ENCODE data around the gene RASA2. TPM values are rescaled to one million over a fixed set of nuclear protein-coding genes. Genes with fewer than 3 reads are reported as not detected.

Gene RASA2
- total and polyA plus RNA-seq, 2 experiments from 2014 or later: 6.3 to 18.0 TPM

DNA sequence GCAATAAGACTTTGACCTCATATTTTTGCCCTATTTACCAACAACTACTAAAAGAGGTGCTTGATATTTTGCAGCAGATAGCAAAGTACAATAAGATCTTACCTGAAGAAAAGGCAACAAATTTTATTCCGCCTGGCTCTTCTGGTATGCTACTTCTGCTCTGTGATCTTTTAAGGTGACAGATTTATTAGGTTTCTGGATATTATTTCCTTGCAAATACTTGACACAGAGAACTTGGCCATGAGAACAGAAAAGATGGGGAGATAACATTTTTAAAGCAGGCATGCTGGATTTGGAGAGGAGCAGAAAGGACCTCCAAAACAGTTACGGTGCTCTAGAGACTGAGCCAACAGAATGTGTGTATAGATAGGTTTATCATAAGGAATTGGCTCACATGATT lies 164.6 kb downstream of the RASA2 start:
- Histone ChIP-seq H3K4me3 (no peak overlapping the region), H3K36me3 (no peaks in the 10 kb centered on the region), H3K27ac (no peak overlapping the region), H3K9me3 (ENCODE audit: low read depth) (no peaks in the 10 kb centered on the region), H3K4me1 (ENCODE audit: low read depth) (peaks cover 19% of the 10 kb centered on the region), H3K27me3 (no peaks in the 10 kb centered on the region)
- DNase-seq (ENCODE audit: low read depth in 1 of 2, low spot score in 1 of 2): no peak
- TF ChIP-seq, protein P1, sequence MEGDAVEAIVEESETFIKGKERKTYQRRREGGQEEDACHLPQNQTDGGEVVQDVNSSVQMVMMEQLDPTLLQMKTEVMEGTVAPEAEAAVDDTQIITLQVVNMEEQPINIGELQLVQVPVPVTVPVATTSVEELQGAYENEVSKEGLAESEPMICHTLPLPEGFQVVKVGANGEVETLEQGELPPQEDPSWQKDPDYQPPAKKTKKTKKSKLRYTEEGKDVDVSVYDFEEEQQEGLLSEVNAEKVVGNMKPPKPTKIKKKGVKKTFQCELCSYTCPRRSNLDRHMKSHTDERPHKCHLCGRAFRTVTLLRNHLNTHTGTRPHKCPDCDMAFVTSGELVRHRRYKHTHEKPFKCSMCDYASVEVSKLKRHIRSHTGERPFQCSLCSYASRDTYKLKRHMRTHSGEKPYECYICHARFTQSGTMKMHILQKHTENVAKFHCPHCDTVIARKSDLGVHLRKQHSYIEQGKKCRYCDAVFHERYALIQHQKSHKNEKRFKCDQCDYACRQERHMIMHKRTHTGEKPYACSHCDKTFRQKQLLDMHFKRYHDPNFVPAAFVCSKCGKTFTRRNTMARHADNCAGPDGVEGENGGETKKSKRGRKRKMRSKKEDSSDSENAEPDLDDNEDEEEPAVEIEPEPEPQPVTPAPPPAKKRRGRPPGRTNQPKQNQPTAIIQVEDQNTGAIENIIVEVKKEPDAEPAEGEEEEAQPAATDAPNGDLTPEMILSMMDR (IDR thresholded peaks at IDR 0.05; ENCODE audit: low read depth, low read length): no peak

DNA sequence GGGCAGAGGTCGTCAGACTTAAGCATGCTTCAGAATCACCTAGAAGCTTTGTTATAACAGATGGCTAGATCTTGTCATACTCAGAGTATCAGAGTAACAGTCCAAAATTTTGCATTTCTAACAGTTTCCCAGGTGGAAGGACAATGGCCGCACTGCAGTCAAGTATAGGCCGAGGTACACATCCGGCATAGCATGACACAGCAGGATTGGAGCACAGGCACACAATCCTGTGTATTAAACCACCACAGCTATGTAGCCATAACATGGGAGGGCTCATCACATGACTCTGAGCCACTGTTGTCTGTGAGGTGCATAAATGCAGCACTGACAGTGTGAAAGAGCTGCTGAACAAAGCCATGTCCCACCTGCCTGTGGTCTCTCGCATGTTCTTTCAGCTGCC lies 165.5 kb downstream of the RASA2 start:
- no peak overlapping the region for H3K27ac ChIP-seq

DNA sequence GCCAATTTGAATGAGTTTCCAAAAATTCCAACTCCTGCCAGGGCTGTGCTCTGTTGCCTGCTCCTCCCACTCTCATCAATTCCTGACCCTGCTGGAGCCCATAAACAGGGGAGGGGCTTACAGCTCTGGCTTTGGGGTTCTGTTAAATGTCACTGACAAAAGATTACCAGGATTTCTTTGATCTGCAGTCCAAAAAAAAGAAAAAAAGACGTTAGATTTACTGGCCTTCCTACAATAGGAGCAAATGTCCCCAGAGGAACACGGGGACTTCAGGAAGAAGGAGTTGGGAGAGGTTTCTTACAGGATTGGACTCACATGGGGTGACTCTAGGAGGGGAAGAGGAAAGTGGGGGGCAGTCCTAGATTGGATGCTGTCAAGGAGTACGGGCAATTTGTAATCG lies 167.0 kb downstream of the RASA2 start:
- peak in 1 of 2 donors; percentile 41 for DNase-seq (ENCODE audit: low read depth in 1 of 2, low spot score in 1 of 2)
- no peaks in the 10 kb centered on the region for H3K36me3 ChIP-seq
- H3K27ac ChIP-seq: peak overlapping the region; percentile 54
- peaks cover 9% of the 10 kb centered on the region for H3K4me1 ChIP-seq (ENCODE audit: low read depth)
- no peaks in the 10 kb centered on the region for H3K9me3 ChIP-seq (ENCODE audit: low read depth)
- TF ChIP-seq, protein P1 (IDR thresholded peaks at IDR 0.05; ENCODE audit: low read depth, low read length): no peak
- no peak overlapping the region for H3K4me3 ChIP-seq
- H3K27me3 ChIP-seq: no peaks in the 10 kb centered on the region

More for the DNA sequence above, 165.5 kb downstream of the RASA2 start:
- TF ChIP-seq, protein P1 (IDR thresholded peaks at IDR 0.05; ENCODE audit: low read depth, low read length): no peak
- H3K9me3 ChIP-seq (ENCODE audit: low read depth): no peaks in the 10 kb centered on the region
- no peak for DNase-seq (ENCODE audit: low read depth in 1 of 2, low spot score in 1 of 2)
- no peaks in the 10 kb centered on the region for H3K27me3 ChIP-seq
- H3K4me3 ChIP-seq: no peak overlapping the region
- peaks cover 19% of the 10 kb centered on the region for H3K4me1 ChIP-seq (ENCODE audit: low read depth)
- H3K36me3 ChIP-seq: no peaks in the 10 kb centered on the region

DNA sequence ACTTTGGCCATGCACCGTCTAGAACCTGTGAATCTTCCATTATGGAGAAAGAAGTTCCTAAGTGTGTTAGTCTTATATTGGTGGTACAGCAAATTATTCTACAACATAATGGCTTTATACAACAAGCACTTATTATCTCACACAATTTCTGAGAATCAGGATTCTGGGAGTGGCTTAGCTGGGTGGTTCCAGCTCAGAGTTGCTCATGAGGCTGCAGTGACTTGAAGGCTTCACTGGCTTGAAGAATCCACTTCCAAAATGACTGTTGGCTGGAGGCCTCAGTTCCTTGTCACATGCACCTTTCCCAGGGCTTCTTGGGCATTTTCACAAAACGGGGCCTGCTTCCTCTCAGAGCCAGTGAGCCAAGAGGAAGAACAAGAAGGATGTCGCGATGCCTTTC lies 169.0 kb downstream of the RASA2 start:
- Histone ChIP-seq H3K4me3 (no peak overlapping the region), H3K4me1 (ENCODE audit: low read depth) (peaks cover 9% of the 10 kb centered on the region), H3K36me3 (no peaks in the 10 kb centered on the region), H3K27me3 (no peaks in the 10 kb centered on the region), H3K27ac (no peak overlapping the region), H3K9me3 (ENCODE audit: low read depth) (no peaks in the 10 kb centered on the region)
- TF ChIP-seq, protein P1 (IDR thresholded peaks at IDR 0.05; ENCODE audit: low read depth, low read length): no peak
- no peak for DNase-seq (ENCODE audit: low read depth in 1 of 2, low spot score in 1 of 2)

DNA sequence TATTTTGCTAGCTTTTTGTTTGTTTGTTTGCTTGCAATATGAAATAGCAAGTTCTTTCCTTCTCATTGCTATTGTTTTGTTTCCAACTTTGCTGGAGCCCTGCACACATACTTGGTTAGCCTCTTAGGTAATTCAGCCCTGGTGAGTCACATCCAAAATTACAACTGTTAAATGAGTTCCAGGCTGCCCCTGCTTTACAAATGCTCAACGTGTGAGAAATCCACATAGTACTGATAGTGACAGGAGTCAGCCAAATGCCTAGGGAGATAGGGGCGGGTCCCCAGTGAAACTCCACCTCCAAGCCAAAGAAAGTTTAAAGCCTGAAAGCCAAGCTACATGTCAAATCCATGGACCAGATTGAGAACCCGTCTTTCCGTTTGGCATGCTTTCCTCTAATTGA lies 169.9 kb downstream of the RASA2 start:
- Histone ChIP-seq H3K36me3 (no peaks in the 10 kb centered on the region), H3K4me1 (ENCODE audit: low read depth) (peaks cover 9% of the 10 kb centered on the region), H3K27me3 (no peaks in the 10 kb centered on the region), H3K4me3 (no peak overlapping the region), H3K9me3 (ENCODE audit: low read depth) (no peaks in the 10 kb centered on the region), H3K27ac (no peak overlapping the region)
- DNase-seq (ENCODE audit: low read depth in 1 of 2, low spot score in 1 of 2): peak in 1 of 2 donors; percentile 83
- TF ChIP-seq, protein P1 (IDR thresholded peaks at IDR 0.05; ENCODE audit: low read depth, low read length): no peak

DNA sequence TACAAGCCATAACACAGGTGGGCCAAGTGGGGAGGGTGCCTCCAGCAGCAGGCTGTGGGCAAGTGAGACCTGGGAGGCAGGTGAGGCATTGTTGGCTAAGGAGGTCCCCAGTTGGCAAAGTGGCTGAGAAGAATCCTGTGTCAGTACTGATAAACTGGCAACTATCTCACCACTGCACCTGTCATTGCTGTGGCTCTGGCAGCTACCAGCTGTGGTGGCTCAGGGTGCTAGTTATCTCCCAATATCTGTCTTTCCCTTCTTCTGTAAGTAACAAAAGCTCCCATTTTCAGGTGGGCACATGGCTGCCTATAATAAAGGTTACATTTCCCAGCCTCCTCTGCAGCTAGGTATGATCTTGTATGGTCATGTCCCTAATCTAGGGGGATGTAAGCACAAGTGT lies 170.7 kb downstream of the RASA2 start:
- TF ChIP-seq, protein P1 (IDR thresholded peaks at IDR 0.05; ENCODE audit: low read depth, low read length): no peak
- no peak overlapping the region for H3K4me3 ChIP-seq
- DNase-seq (ENCODE audit: low read depth in 1 of 2, low spot score in 1 of 2): no peak
- H3K4me1 ChIP-seq (ENCODE audit: low read depth): peaks cover 9% of the 10 kb centered on the region
- no peaks in the 10 kb centered on the region for H3K27me3 ChIP-seq
- no peak overlapping the region for H3K27ac ChIP-seq
- no peaks in the 10 kb centered on the region for H3K9me3 ChIP-seq (ENCODE audit: low read depth)
- no peaks in the 10 kb centered on the region for H3K36me3 ChIP-seq

All from cardiac muscle cell (in vitro differentiated cells and primary cell).